Nephron progenitor cell (in vitro differentiated cells): ENCODE results near the gene LLPH.

Experiments used
- DNase-seq: peaks from one replicate; pipeline ENCODE4 v3.0.0; 2021
- H3K27ac Mint-ChIP-seq: 2 replicates; pipeline ENCODE4 v1.8.0; 2021; ENCODE audit warnings: mild to moderate bottlenecking, moderate library complexity, mixed read lengths
- H3K27me3 Mint-ChIP-seq: 2 replicates; pipeline ENCODE4 v1.8.0; 2021; ENCODE audit warnings: mild to moderate bottlenecking, low read depth, mixed read lengths; ENCODE audit not compliant: poor library complexity
- H3K36me3 Mint-ChIP-seq: 2 replicates; pipeline ENCODE4 v1.8.0; 2021; ENCODE audit warnings: low read depth, mixed read lengths
- H3K4me1 Mint-ChIP-seq: 2 replicates; pipeline ENCODE4 v1.8.0; 2021; ENCODE audit warnings: mixed read lengths
- H3K4me3 Mint-ChIP-seq: 2 replicates; pipeline ENCODE4 v1.8.0; 2021; ENCODE audit warnings: mild to moderate bottlenecking, moderate library complexity, mixed read lengths
- H3K9me3 Mint-ChIP-seq: 2 replicates; pipeline ENCODE4 v1.8.0; 2021; ENCODE audit warnings: mild to moderate bottlenecking, moderate library complexity, mixed read lengths
- TF ChIP-seq, protein P1 (sequence below): fragments of 200-600 bp; sonication (generic); IDR thresholded peaks from 2 replicates; pipeline ENCODE4 v1.5.0; 2021; ENCODE audit warnings: antibody characterized with exemption

Gene LLPH

DNA sequence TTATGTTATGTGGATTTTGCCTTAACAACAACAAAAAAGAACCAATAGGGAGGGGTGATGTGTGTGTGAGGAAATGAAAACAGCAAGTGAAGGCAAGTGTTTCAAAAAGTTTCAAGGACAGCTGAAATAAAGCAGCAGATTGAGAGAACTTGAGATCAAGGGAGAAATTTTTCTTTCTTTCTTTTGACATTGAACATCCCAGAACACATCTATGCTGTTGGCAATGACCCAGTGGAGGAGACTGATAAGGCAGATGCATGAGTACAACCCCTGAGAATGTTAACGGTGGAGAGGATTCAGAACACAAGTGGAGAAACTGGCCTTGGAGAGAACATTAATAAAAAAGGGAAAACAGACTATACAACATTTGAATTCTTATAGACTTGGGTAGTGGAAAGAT, 2.9 kb downstream of the LLPH start:
- Mint-ChIP-seq H3K4me1 (peaks cover 33% of the 10 kb centered on the region), H3K27ac (no peak overlapping the region), H3K4me3 (no peak overlapping the region), H3K36me3 (peaks cover 64% of the 10 kb centered on the region), H3K27me3 (no peaks in the 10 kb centered on the region), H3K9me3 (peaks cover 10% of the 10 kb centered on the region)
- DNase-seq: no peak
- TF ChIP-seq, protein P1, sequence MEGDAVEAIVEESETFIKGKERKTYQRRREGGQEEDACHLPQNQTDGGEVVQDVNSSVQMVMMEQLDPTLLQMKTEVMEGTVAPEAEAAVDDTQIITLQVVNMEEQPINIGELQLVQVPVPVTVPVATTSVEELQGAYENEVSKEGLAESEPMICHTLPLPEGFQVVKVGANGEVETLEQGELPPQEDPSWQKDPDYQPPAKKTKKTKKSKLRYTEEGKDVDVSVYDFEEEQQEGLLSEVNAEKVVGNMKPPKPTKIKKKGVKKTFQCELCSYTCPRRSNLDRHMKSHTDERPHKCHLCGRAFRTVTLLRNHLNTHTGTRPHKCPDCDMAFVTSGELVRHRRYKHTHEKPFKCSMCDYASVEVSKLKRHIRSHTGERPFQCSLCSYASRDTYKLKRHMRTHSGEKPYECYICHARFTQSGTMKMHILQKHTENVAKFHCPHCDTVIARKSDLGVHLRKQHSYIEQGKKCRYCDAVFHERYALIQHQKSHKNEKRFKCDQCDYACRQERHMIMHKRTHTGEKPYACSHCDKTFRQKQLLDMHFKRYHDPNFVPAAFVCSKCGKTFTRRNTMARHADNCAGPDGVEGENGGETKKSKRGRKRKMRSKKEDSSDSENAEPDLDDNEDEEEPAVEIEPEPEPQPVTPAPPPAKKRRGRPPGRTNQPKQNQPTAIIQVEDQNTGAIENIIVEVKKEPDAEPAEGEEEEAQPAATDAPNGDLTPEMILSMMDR: no peak

DNA sequence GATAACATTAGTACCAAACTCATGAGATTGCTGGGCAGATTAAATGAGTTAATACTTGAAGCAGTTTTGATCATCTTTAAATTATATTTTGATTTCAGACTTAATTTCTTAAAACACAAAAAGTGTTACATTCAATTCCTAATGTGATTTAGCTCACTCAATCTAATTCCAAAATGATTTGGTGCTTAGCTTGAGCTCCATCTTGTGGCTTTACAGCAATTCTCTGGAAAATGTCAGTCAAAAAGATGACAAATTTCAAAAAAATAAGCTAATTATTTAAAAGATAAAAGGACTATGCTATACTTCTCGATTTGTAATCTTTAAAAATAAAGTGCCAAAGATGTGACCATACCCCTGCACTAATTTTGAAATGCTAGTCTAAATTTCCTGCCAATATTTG, 10.1 kb downstream of the LLPH start:
- H3K27me3 Mint-ChIP-seq: no peaks in the 10 kb centered on the region
- peaks cover 6% of the 10 kb centered on the region for H3K9me3 Mint-ChIP-seq
- peaks cover 43% of the 10 kb centered on the region for H3K36me3 Mint-ChIP-seq
- TF ChIP-seq, protein P1: no peak
- DNase-seq: no peak
- H3K27ac Mint-ChIP-seq: no peak overlapping the region
- peaks cover 12% of the 10 kb centered on the region for H3K4me1 Mint-ChIP-seq
- no peak overlapping the region for H3K4me3 Mint-ChIP-seq

DNA sequence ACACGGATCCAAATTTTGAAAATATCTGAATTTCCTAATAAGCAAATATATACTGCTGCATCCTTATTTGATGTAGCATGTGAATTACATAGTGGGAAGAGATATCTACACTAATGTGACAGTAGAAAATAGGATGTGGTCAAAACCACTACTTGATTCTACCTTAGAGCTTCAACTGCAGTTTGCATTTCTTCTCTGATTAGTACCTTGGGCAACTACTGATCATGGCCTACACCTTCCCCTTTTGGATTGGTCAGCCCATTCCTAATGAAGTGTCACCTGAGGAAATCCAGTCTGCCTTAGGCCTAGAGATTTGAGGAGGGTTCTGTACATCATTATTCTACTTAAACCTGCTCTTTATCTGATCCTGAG, 10.7 kb downstream of the LLPH start:
- Mint-ChIP-seq H3K4me3 (no peak overlapping the region), H3K4me1 (peaks cover 18% of the 10 kb centered on the region), H3K27ac (no peak overlapping the region), H3K27me3 (no peaks in the 10 kb centered on the region), H3K36me3 (peaks cover 36% of the 10 kb centered on the region), H3K9me3 (peaks cover 11% of the 10 kb centered on the region)
- TF ChIP-seq, protein P1: no peak
- DNase-seq: no peak

DNA sequence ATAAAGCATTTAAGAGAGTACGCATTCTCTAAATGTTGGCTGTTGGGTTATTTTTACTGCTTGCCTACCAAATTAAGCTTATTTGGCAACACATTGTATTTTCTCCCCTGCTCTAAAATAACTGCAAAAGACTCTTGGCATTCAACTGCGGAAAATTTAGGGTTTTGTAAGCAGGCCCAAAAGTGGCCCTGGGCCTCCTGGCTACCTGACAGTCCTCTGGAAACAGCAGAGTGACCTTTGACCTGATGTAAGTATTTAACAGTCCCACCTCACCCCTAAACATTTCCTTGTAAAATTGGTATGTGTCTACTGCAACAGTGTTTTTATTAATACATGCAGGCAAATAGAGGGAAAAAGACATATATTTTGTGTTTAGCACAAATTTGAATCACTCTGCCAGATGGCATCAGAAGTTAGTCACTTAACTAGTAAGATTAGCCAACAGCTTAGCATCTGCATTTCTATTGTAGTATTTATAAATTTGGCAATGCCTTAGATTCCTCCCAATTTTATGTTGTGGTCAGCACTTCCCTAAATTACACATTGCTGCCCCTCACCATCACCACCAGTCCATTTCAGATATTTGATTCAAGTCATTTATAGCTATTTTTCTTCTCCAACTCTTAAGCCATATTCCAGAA, 11.2 kb downstream of the LLPH start:
- H3K27ac Mint-ChIP-seq: no peak overlapping the region
- TF ChIP-seq, protein P1: no peak
- no peak for DNase-seq
- H3K4me3 Mint-ChIP-seq: no peak overlapping the region
- H3K9me3 Mint-ChIP-seq: peaks cover 13% of the 10 kb centered on the region
- no peaks in the 10 kb centered on the region for H3K27me3 Mint-ChIP-seq
- peaks cover 32% of the 10 kb centered on the region for H3K36me3 Mint-ChIP-seq
- H3K4me1 Mint-ChIP-seq: peaks cover 19% of the 10 kb centered on the region

DNA sequence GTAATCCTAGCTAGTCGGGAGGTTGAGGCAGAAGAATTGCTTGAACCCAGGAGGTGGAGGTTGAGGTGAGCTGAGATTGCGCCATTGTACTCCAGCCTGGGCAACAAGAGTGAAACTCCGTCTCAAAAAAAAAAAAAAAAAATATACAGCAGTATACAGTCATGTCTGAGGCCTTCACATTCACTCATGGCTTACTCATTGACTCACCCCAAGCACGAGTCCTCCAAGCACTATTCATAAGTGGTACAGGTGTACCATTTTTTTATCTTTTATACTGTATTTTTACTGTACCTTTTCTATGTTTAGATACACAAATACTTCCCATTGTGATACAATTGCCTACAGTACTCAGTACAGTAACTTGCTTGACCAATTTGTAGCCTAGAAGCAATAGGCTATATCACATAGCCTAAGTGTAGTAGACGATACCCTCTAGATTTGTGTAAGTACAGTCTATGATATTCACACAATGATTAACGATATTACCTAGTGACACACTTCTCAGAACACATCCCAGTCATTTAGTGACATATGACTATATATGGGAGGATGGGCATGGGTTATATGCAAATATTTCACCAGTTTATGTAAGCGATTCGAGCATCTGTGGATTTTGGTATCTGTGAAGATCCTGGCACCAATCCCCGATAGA, 12.2 kb downstream of the LLPH start:
- H3K27ac Mint-ChIP-seq: no peak overlapping the region
- H3K4me1 Mint-ChIP-seq: peaks cover 19% of the 10 kb centered on the region
- H3K36me3 Mint-ChIP-seq: peaks cover 28% of the 10 kb centered on the region
- H3K27me3 Mint-ChIP-seq: no peaks in the 10 kb centered on the region
- TF ChIP-seq, protein P1: no peak
- H3K9me3 Mint-ChIP-seq: peaks cover 23% of the 10 kb centered on the region
- no peak for DNase-seq
- H3K4me3 Mint-ChIP-seq: no peak overlapping the region

DNA sequence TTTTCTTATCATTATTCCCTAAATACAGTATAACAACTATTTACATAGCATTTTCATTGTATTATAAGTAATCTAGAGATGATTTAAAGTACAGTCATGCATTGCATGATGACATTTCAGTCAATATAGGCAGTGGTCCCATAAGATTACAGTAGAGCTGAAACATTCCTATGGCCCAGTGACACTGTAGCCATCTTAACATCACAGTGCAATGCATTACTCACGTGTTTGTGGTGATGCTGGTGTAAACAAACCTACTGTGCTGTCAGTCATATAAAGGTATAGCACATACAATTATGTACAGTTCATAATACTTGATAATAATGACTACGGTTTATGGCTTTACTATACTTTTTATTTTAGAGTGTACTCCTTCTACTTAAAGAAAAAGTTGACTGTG, 13.3 kb downstream of the LLPH start:
- no peak for DNase-seq
- TF ChIP-seq, protein P1: no peak
- Mint-ChIP-seq H3K4me3 (no peak overlapping the region), H3K36me3 (peaks cover 20% of the 10 kb centered on the region), H3K27ac (no peak overlapping the region), H3K4me1 (peaks cover 27% of the 10 kb centered on the region), H3K27me3 (no peaks in the 10 kb centered on the region), H3K9me3 (peaks cover 31% of the 10 kb centered on the region)
